ENCODE results near the gene TEX30. TPM values are rescaled to one million over a fixed set of nuclear protein-coding genes. Genes with fewer than 3 reads are reported as not detected.

Gene TEX30
- total RNA-seq, 4 donors from 2014 or later: 6.6 to 20.9 (median 12.4) TPM

- WGBS, 2 donors: 69 to 70% methylated on average over 5 of the region's 5 CpGs
- no peak overlapping the region for H3K27ac ChIP-seq
- no peaks in the 10 kb centered on the region for H3K27me3 ChIP-seq
- no peaks in the 10 kb centered on the region for H3K9me3 ChIP-seq
- intact Hi-C loops (cut with DNase I): no loop called here
- H3K4me3 ChIP-seq: no peak overlapping the region
- DNase-seq: no peak
- H3K36me3 ChIP-seq: peaks cover 0 to 5% (median 0%) of the 10 kb centered on the region in 3 donors
- peaks cover 0 to under 1% (median 0%) of the 10 kb centered on the region in 3 donors for H3K4me1 ChIP-seq
- no peak for TF ChIP-seq POLR2A (IDR thresholded peaks at IDR 0.05)
- TF ChIP-seq, protein P1, sequence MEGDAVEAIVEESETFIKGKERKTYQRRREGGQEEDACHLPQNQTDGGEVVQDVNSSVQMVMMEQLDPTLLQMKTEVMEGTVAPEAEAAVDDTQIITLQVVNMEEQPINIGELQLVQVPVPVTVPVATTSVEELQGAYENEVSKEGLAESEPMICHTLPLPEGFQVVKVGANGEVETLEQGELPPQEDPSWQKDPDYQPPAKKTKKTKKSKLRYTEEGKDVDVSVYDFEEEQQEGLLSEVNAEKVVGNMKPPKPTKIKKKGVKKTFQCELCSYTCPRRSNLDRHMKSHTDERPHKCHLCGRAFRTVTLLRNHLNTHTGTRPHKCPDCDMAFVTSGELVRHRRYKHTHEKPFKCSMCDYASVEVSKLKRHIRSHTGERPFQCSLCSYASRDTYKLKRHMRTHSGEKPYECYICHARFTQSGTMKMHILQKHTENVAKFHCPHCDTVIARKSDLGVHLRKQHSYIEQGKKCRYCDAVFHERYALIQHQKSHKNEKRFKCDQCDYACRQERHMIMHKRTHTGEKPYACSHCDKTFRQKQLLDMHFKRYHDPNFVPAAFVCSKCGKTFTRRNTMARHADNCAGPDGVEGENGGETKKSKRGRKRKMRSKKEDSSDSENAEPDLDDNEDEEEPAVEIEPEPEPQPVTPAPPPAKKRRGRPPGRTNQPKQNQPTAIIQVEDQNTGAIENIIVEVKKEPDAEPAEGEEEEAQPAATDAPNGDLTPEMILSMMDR (IDR thresholded peaks at IDR 0.05): no peak
Measured at GRCh38 chr13:102779436-102780159, 6.0 kb upstream of the TEX30 start.

- H3K27ac ChIP-seq: no peak overlapping the region
- no peaks in the 10 kb centered on the region for H3K9me3 ChIP-seq
- peaks cover 2 to 11% (median 6%) of the 10 kb centered on the region in 3 donors for H3K4me1 ChIP-seq
- intact Hi-C loops (cut with DNase I): no loop called here
- no peak overlapping the region for H3K4me3 ChIP-seq
- no peaks in the 10 kb centered on the region for H3K36me3 ChIP-seq
- no peak for DNase-seq
- TF ChIP-seq, protein P1 (IDR thresholded peaks at IDR 0.05): no peak
- no peak for TF ChIP-seq POLR2A (IDR thresholded peaks at IDR 0.05)
- 71 to 81% methylated on average over 3 of the region's 3 CpGs for WGBS, 2 donors
- H3K27me3 ChIP-seq: no peaks in the 10 kb centered on the region
Measured at GRCh38 chr13:102777736-102778135, 4.2 kb upstream of the TEX30 start.

GRCh38 chr13:102776271-102776670 lies 2.7 kb upstream of the TEX30 start:
- 73 to 93% methylated on average over 2 of the region's 2 CpGs for WGBS, 2 donors
- intact Hi-C loops (cut with DNase I): no loop called here

DNA sequence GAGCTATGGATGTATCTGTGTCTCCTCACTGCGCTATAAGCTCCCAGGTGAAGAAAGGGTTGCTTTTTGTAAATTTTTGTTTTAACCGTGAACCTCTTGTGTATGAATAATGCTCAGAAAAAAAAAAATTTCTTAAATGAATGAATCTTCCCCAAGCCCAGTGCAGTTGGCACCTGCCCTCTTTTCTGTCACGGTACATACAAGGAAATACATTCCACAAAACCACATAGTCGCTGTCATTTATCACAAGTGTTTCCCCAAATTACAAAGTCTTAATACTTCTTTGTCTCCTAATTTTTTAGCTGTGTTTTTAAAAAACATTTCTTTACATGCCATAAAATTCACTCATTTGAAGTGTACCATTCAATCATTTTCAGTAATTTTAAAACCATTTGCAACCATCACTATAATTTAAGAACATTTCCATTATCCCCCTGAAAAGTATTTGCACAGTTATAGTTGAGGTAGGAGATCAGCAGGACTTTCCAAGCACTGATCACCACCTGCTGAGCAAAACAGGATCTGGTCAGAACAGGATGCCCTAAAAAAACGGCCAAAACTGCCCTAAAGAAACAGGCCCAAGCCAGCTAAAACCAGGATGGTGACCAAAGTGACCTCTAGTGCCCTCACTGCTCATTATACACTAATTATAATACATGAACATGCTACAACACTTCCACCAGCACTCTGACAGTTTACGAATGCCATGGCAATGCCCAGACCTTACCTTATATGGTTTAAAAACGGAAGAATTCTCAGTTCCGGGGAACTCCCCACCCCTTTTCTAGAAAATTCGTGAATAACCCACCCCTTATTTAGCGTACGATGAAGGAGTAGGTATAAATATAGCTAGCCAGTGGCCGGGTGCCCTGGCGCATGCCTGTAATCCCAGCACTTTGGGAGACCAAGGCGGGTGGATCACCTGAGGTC lies 1.3 kb upstream of the TEX30 start:
- WGBS, 2 donors: 64 to 77% methylated on average over 12 to 13 of the region's 14 CpGs

More at GRCh38 chr13:102776271-102776670, 2.7 kb upstream of the TEX30 start:
- Histone ChIP-seq H3K4me1 (peaks cover 8 to 24% (median 10%) of the 10 kb centered on the region in 3 donors), H3K9me3 (no peaks in the 10 kb centered on the region), H3K4me3 (no peak overlapping the region), H3K27me3 (no peaks in the 10 kb centered on the region), H3K36me3 (no peaks in the 10 kb centered on the region), H3K27ac (no peak overlapping the region)
- DNase-seq: no peak
- TF ChIP-seq, protein P1 (IDR thresholded peaks at IDR 0.05): no peak
- no peak for TF ChIP-seq POLR2A (IDR thresholded peaks at IDR 0.05)

More for the DNA sequence above, 1.3 kb upstream of the TEX30 start:
- intact Hi-C loops (cut with DNase I): no loop called here
- no peaks in the 10 kb centered on the region for H3K27me3 ChIP-seq
- no peaks in the 10 kb centered on the region for H3K9me3 ChIP-seq
- H3K4me3 ChIP-seq: no peak overlapping the region
- no peak for DNase-seq
- H3K36me3 ChIP-seq: no peaks in the 10 kb centered on the region
- no peak for TF ChIP-seq POLR2A (IDR thresholded peaks at IDR 0.05)
- TF ChIP-seq, protein P1 (IDR thresholded peaks at IDR 0.05): no peak
- H3K4me1 ChIP-seq: peaks cover 8 to 25% (median 10%) of the 10 kb centered on the region in 3 donors
- no peak overlapping the region for H3K27ac ChIP-seq

Measured in esophagus squamous epithelium (tissue), 5 donors.